AG04450 (cell line): ENCODE measurements around the gene NMT1. TPM values are rescaled to one million over a fixed set of nuclear protein-coding genes. Genes with fewer than 3 reads are reported as not detected.

Experiments used
- CTCF ChIA-PET: fragments of 300-600, 350-600 bp; formaldehyde crosslinking; extraction: SDS; loops from one replicate; lab custom pipeline; 2022; ENCODE audit warnings: antibody characterized with exemption, inconsistent platforms; lab: Charles Lee
- POLR2A ChIA-PET: fragments of 350-600 bp; formaldehyde crosslinking; extraction: SDS; loops from one replicate; lab custom pipeline; 2021; ENCODE audit warnings: antibody characterized with exemption, inconsistent platforms; lab: Yijun Ruan, JAX
- DNase-seq: peaks from one replicate; pipeline ENCODE4 v3.0.0-alpha.2; 2011; ENCODE audit warnings: low read depth, low spot score
- H3K27ac ChIP-seq: one replicate; pipeline ENCODE4 v1.5.1; 2012; ENCODE audit warnings: low read depth, low read length, control low read depth
- H3K27me3 ChIP-seq: one replicate; pipeline ENCODE4 v1.6.0; 2012; ENCODE audit warnings: low read length; ENCODE audit not compliant: control insufficient read depth, insufficient read depth
- H3K4me3 ChIP-seq: 2 replicates; pipeline ENCODE4 v1.5.1; 2011; ENCODE audit warnings: mild to moderate bottlenecking, low read depth, low read length, control low read depth
- H3K9me3 ChIP-seq: 2 replicates; pipeline ENCODE4 v1.5.1; 2012; ENCODE audit warnings: low read length; ENCODE audit not compliant: control insufficient read depth, insufficient read depth
- polyA plus RNA-seq: library from polyadenylated mRNA; depleted of rRNA; stranded (reverse); fragments of >200 nt; gene quantifications from 2 replicates; pipeline ENCODE4 v1.2.3, GENCODE V29; 2011
- TF ChIP-seq, protein P1 (sequence below): IDR thresholded peaks from 2 replicates; pipeline ENCODE4 v1.5.1; 2011; ENCODE audit warnings: low read depth, low read length, control low read depth, inconsistent platforms

The NMT1 gene
- polyA plus RNA-seq, 1 experiment: 63.6 TPM

GRCh38 chr17:45104497-45104896 lies 43.4 kb downstream of the NMT1 start:
- TF ChIP-seq, protein P1, sequence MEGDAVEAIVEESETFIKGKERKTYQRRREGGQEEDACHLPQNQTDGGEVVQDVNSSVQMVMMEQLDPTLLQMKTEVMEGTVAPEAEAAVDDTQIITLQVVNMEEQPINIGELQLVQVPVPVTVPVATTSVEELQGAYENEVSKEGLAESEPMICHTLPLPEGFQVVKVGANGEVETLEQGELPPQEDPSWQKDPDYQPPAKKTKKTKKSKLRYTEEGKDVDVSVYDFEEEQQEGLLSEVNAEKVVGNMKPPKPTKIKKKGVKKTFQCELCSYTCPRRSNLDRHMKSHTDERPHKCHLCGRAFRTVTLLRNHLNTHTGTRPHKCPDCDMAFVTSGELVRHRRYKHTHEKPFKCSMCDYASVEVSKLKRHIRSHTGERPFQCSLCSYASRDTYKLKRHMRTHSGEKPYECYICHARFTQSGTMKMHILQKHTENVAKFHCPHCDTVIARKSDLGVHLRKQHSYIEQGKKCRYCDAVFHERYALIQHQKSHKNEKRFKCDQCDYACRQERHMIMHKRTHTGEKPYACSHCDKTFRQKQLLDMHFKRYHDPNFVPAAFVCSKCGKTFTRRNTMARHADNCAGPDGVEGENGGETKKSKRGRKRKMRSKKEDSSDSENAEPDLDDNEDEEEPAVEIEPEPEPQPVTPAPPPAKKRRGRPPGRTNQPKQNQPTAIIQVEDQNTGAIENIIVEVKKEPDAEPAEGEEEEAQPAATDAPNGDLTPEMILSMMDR: no peak
- no peak for DNase-seq
- H3K9me3 ChIP-seq: no peaks in the 10 kb centered on the region
- no peak overlapping the region for H3K4me3 ChIP-seq
- no peaks in the 10 kb centered on the region for H3K27me3 ChIP-seq
- H3K27ac ChIP-seq: no peak overlapping the region
- ChIA-PET CTCF (interaction anchor here (1.7 to 4.4 kb wide), 2 partner anchors 31 to 184 kb away, joined by 5 to 19 read pairs; partner anchors contain the start of gene ACBD4), POLR2A (no interaction called here)

GRCh38 chr17:45104907-45105624 lies 43.9 kb downstream of the NMT1 start:
- no peaks in the 10 kb centered on the region for H3K9me3 ChIP-seq
- ChIA-PET CTCF (interaction anchor here (1.0 to 4.4 kb wide), 3 partner anchors 30 to 185 kb away, joined by 5 to 19 read pairs (median 8); partner anchors contain the start of gene ACBD4), POLR2A (interaction anchor here (0.9 kb wide), 1 partner anchor 19 kb away, joined by 13 read pairs; no protein-coding TSS in a partner anchor)
- TF ChIP-seq, protein P1: no peak
- no peaks in the 10 kb centered on the region for H3K27me3 ChIP-seq
- DNase-seq: no peak
- no peak overlapping the region for H3K4me3 ChIP-seq
- H3K27ac ChIP-seq: no peak overlapping the region

DNA sequence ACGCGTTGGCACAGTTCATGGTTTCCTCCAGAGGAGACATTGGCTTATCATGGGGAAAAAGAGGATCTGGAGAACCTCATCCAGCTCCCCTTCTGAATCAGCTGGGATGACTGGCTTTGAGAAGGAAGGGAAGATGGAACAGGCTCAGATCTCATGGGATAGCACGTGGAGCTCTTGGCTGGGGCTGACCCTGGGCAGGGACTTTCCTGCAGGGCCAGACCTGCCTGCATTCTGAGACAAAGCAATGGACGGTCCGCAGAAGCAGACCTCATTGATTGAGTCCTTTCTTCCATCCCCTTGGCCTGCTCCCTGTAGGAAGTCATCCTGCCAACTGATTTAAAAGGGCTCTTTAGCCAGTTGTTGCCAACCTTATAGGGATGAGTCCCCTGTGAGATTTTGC lies 45.0 kb downstream of the NMT1 start:
- POLR2A ChIA-PET: interaction anchor here (0.9 kb wide), 1 partner anchor 18 kb away, joined by 13 read pairs; no protein-coding TSS in a partner anchor
- DNase-seq: no peak
- Histone ChIP-seq H3K27me3 (no peaks in the 10 kb centered on the region), H3K4me3 (no peak overlapping the region), H3K9me3 (no peaks in the 10 kb centered on the region), H3K27ac (no peak overlapping the region)
- CTCF ChIA-PET: interaction anchor here (0.9 to 4.4 kb wide), 3 partner anchors 11 to 43 kb away, joined by 3 to 19 read pairs (median 8); partner anchors contain the start of gene ACBD4
- TF ChIP-seq, protein P1: no peak

DNA sequence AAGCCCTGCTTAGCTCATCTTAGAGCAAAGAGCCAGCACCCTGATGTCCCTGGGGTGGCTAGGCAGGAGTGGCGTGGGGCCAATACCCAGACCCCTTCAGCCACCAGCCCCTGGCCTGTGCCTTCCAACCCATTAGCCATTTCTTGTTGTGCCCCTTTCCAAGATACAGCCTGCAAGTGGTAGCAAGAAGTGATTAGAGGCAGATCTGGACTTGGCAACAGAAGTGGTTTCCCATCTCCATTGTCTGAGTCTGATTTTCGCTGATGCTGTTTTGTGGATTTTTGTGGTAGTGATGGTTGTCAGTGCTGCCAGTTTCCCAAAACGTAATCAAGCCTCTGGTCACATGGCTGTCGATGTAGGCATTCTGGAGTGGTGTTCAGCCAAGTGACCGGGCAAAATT lies 45.5 kb downstream of the NMT1 start:
- CTCF ChIA-PET: interaction anchor here (0.9 to 4.4 kb wide), 2 partner anchors 11 to 29 kb away, joined by 3 to 19 read pairs; partner anchors contain the start of gene ACBD4
- TF ChIP-seq, protein P1: no peak
- no peak overlapping the region for H3K27ac ChIP-seq
- no peaks in the 10 kb centered on the region for H3K27me3 ChIP-seq
- no peak for DNase-seq
- no peaks in the 10 kb centered on the region for H3K9me3 ChIP-seq
- no peak overlapping the region for H3K4me3 ChIP-seq
- POLR2A ChIA-PET: no interaction called here
